ENCODE data around the gene ZBTB7A.

The ZBTB7A gene

GRCh38 chr19:4054441-4055208, 12.1 kb downstream of the ZBTB7A start:
- no peak for DNase-seq (ENCODE audit: low read depth)

- DNase-seq (ENCODE audit: low read depth) = no peak
Measured at GRCh38 chr19:4053423-4054324, 13.0 kb downstream of the ZBTB7A start.

- DNase-seq (ENCODE audit: low read depth) = no peak
Measured at GRCh38 chr19:4052993-4053422, 13.7 kb downstream of the ZBTB7A start.

- no peak for DNase-seq (ENCODE audit: low read depth)
Measured at GRCh38 chr19:4052114-4052992, 14.3 kb downstream of the ZBTB7A start.

GRCh38 chr19:4051175-4052101, 15.3 kb downstream of the ZBTB7A start:
- DNase-seq (ENCODE audit: low read depth) = no peak

GRCh38 chr19:4049432-4049831, 17.3 kb downstream of the ZBTB7A start:
- no peak for DNase-seq (ENCODE audit: low read depth)

- DNase-seq (ENCODE audit: low read depth) = no peak
Measured at GRCh38 chr19:4046946-4047683, 19.6 kb downstream of the ZBTB7A start.

GRCh38 chr19:4046362-4046691, 20.4 kb downstream of the ZBTB7A start:
- no peak for DNase-seq (ENCODE audit: low read depth)

- no peak for DNase-seq (ENCODE audit: low read depth)
Measured at GRCh38 chr19:4045597-4046361, 20.9 kb downstream of the ZBTB7A start.

GRCh38 chr19:4044990-4045465, 21.7 kb downstream of the ZBTB7A start:
- DNase-seq (ENCODE audit: low read depth) = no peak

- no peak for DNase-seq (ENCODE audit: low read depth)
Measured at GRCh38 chr19:4043966-4044715, 22.6 kb downstream of the ZBTB7A start.

- no peak for DNase-seq (ENCODE audit: low read depth)
Measured at GRCh38 chr19:4043401-4043800, 23.3 kb downstream of the ZBTB7A start.

- no peak for DNase-seq (ENCODE audit: low read depth)
Measured at GRCh38 chr19:4042731-4043082, 24.0 kb downstream of the ZBTB7A start.

GRCh38 chr19:4042064-4042730, 24.5 kb downstream of the ZBTB7A start:
- DNase-seq (ENCODE audit: low read depth) = no peak

- no peak for DNase-seq (ENCODE audit: low read depth)
Measured at GRCh38 chr19:4038661-4039423, 27.9 kb downstream of the ZBTB7A start.

GRCh38 chr19:4038057-4038456, 28.6 kb downstream of the ZBTB7A start:
- no peak for DNase-seq (ENCODE audit: low read depth)

GRCh38 chr19:4037301-4037949, 29.3 kb downstream of the ZBTB7A start:
- no peak for DNase-seq (ENCODE audit: low read depth)
